Stimulated activated CD8-positive, alpha-beta memory T cell treated with anti-CD3 and anti-CD28 coated beads, Interleukin-15, amount 100 ng/mL, for 4 hours (primary cell): ENCODE data around the gene SHBG.
"Not testable (repeated sequence)": the region's sequence is repeated elsewhere in the genome, so short reads cannot be mapped to it uniquely, and the experiment has no call there.

Experiments used
- DNase-seq, 2 donors: peaks; one replicate each; pipeline ENCODE4 v3.0.0-alpha.2; 2020; ENCODE audit warnings: low read depth in 2 of 2

The SHBG gene

DNA sequence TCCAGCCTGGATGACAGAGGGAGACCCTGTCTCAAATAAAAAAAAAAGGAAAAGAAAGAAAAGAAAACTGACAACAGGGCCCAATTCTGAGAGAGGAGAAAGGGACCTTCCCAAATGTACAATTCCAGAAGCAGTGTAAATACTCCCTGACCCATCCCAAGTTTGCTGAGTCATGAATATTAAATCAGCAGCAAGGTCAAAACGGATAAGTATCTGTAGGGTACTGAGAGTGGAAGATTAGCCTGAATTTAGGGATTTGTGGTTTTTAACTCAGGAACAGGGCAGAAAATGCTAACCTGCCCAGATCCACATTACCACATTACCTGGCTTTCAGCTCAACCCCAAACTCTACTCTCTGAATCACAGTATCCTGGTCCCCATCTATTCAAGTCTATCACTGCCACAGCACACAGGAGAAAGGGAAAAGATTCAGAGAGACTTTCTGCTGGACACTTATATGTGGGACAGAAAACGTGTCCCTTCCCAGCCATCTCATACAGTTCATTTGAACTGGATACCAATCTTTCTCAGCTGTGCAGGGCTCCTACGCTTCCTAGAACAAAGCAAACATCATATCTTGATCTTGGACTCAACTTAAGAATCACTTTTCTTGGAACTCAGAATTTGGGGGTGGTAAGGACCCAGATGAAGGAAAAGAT, 18.2 kb upstream of the SHBG start:
- no peak for DNase-seq

DNA sequence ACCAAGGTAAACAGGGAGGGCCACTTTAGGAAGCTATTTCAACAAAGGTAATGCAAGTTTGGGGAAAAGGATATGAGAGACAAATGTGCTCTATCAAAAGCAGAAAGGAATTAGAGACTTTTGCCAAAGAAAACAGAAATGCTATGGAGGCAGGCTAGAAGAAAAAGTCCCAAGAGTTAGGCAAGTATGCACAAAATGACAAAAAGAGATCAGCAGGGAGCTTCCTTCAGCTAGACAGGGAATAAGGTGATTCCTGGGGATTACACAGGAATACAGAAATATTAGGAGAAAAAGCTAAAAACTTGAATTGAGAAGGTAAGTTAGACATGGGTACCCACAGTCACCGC, 17.7 kb upstream of the SHBG start:
- no peak for DNase-seq

DNA sequence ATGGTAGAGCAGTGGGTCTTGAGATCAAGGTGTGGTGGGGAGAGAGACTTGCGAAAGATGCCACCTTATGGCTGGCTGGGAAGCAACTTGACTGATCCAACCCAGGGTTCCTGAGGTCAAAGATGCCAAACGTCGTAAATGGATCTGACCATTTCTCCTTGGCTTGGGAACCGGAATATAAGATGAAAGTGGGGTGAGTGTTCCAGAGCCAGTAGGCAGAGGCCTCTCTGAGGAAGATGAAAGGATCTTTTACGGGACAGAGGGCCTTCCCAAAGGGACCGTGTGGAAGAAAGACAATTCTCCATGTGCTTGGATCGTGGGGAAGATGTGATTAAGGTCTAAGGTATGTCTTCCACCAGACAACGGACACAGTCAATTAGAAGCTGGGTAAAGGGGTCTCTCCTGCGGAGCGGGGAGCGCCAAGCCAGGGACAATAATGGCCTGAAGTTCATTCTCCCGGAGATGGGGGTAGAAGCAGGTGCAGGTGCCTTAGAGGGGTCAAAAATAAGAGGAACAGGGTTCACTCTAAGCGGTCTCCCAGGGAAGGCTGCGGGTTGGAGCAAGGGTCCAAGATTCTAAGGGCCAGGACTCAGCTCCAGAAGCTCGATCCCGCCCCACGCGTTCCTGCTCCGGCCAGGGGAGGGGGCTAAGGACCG, 16.0 kb upstream of the SHBG start:
- DNase-seq = no peak

DNA sequence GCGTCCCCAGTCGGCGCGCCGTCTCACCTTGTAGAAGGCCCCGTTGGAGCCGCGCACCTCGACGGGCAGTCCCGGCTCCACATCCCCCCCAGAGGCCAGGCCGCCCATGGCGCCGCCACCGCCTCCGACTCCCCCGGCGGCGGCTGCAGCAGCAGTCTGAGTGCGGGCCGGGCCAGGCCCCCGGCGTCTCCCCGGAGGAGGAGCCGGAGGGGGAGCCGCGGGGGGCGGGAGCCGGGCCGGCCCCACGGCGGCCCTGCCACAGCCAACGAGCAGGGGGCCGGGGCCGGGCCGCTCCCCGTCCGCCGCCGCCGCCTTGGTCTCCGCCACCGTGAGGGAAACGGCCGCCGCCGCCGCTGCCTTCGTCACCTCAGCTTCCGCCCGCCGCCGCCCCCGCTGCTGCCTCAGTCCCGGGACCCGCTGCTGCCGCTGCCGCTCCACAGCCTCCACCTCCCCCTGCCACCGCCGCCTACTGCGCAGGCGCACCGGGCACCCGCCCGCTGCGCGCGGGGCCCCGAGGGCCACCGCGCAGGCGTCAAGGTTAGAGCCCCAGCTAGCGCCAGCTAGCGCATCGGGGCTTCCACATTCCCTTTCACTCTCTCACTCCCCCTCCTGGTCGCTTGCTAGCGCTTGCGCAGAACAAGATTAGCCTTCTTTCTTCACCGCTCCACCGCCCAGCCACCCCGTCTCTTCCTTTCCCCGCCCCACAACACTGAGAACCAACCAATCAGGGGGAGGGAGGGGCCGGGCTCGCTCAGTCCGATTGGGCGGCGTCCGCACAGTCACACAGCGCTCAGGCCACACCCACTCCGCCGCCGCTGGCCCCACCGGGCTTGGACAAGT, 15.3 kb upstream of the SHBG start, which contains the start of gene FXR2:
TSS of gene FXR2 (minus strand) at position 473 of the 840 bp plus-strand sequence. CDS start at position 108, 365 bp downstream.
- peak; percentile 96 to 98 for DNase-seq

DNA sequence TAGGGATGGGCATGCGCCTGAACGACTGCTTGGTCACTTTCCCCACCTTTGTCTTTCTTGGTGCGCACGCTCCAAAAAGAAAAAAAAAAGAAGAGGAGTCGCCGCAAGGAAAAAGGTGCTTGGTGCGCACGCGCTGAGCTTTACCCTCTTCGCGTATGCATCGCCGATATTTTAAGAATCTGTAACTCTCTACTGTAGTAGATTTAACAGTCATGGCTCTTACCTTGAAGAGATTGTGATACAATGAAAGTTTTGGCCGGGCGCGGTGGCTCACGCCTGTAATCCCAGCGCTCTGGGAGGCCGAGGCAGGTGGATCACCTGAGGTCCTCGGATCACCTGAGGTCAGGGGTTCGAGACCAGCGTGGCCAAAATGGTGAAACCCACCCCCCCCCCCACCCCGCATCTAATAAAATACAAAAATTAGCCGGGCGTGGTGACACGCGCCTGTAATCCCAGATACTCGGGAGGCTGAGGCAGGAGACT, 14.6 kb upstream of the SHBG start:
- DNase-seq = no peak

DNA sequence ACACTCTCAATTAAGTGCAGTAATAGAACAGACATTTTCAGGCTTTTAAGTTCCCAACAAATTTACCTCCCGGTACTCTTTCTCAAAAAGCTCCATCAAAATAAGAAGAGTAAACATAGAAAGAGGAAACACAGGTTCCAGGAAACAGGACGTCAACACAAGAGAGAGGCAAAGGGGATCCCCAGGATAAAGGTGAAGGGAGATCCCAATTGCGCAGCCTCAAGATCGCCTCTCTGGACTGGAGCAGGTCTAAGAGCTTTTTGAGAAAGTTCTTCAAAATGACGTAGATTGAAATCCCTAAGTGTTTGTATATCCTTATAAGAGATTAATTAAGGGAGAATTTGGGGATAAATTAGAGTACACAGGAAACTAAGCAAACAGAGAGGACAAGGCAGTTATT, 11.3 kb upstream of the SHBG start:
- no peak for DNase-seq

DNA sequence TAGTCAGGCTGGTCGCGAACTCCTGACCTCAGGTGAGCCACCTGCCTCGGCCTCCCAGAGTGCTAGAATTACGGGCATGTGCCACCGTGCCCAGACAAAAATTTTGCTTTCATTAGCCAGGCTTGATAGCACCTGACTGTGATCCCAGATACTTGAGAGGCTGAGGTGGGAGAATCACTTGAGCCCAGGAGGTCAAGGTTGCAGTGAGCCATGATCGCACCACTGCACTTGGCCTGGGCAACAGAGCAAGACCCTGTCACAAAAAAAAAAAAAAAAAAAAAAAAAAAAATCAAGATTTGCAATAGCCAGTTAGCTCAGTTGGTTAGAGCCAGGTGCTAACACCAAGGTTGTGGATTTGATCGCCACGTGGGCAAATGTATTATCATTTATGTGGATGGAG, 9.1 kb upstream of the SHBG start:
- DNase-seq = no peak

DNA sequence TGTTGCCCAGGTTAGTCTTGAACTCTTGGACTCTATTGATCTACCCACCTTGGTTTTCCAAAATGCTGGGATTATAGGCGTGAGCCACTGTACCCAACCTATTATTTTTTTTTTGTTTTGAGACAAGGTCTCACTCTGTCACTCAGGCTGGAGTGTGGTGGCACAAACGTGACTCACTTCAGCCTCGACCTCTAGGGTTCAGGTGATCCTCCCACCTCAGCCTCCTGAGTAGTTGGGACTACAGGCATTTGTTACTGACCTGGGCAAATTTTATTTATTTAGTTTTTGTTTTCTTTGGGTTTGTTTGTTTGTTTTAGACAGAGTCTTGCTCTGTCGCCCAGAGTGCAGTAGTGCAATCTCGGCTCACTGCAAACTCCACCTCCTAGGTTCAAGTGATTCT, 6.3 kb upstream of the SHBG start:
- no peak for DNase-seq

DNA sequence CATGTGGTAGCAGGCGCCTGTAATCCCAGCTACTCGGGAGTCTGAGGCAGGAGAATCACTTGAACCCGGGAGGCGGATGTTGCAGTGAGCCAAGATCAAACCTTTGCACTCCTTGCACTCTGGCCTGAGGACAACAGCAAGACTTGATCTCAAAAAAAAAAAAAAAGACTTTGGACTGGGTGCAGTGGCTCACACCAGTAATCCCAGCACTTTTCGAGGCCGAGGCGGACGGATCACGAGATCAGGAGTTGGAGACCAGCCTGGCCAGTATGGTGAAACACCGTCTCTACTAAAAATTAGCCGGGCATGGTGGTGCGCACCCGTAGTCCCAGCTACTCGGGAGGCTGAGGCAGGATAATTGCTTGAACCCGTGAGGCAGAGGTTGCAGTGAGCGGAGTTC, 4.2 kb upstream of the SHBG start:
- DNase-seq = not testable (repeated sequence)

GRCh38 chr17:7626307-7626706, 3.6 kb upstream of the SHBG start:
- no peak for DNase-seq

DNA sequence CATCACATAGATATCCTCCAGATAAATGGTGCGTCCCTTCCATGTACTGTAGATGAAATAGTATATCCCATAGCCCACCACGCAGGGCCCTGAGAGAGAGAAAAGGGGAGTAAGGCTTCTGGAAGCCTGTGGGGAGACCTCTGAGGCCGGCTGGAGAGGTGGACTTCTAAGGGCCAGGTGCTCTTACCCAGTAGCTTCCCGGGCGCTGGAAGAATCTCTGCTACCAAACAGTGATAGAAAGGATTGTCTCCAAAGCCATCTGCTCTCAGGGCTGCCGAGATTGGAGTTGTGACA, 3.0 kb upstream of the SHBG start:
- no peak for DNase-seq

- DNase-seq = peak; percentile 77 to 80
Measured at GRCh38 chr17:7627250-7628121, 2.4 kb upstream of the SHBG start, which contains the start of gene SAT2. Gene SAT2, minus strand, starts transcription at chr17:7627821. Its CDS starts 186 bp downstream, at chr17:7627635.

DNA sequence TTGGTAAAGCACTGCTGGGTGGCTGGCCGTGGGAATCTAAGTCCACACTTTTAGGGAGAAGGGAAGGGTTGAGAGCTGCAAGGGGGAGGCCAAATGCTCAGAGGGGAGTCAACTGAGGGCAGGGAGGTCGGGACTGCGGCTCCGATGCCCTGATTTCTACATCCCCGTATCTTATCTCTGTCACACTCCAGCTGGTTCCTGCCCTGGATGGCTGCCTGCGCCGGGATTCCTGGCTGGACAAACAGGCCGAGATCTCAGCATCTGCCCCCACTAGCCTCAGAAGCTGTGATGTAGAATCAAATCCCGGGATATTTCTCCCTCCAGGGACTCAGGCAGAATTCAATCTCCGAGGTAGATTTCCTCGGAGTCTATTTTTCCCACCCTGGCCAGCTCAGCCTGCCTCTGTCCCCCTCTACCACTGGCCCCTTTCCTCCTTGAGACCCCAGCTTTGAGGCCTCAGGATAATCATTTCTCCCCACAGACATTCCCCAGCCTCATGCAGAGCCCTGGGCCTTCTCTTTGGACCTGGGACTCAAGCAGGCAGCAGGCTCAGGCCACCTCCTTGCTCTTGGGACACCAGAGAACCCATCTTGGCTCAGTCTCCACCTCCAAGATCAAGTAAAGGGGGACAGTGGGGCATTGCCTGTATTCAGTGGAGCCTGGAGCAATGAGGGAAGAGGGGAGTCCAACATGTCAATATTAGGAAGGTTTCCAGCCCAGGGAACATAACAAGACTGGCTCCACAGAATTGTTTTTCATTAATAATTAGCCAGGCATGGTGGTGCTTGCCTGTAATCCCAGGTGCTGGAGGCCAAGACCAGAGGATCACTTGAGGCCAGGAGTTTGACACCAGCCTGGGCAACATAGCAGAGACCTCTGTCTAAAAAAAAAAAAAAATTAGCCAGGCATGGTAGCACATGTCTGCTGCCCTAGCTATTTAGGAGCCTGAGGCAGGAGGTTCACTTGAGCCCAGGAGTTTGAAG, 1.8 kb downstream of the SHBG start:
- DNase-seq = no peak

DNA sequence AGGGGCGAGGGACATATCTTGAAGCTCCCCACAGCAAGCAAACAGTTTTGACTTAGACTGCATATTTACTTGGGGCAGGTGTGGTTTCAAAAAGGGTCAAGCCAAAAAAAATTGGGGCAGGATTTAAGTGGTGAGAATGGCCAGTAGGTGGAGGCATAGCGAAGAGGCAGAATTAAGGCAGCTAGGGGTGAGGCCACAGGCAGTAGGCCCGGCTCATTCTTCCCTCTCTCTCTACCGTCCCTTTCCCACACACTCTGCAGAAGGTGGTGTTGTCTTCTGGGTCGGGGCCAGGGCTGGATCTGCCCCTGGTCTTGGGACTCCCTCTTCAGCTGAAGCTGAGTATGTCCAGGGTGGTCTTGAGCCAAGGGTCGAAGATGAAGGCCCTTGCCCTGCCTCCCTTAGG, 2.6 kb downstream of the SHBG start:
- no peak for DNase-seq

DNA sequence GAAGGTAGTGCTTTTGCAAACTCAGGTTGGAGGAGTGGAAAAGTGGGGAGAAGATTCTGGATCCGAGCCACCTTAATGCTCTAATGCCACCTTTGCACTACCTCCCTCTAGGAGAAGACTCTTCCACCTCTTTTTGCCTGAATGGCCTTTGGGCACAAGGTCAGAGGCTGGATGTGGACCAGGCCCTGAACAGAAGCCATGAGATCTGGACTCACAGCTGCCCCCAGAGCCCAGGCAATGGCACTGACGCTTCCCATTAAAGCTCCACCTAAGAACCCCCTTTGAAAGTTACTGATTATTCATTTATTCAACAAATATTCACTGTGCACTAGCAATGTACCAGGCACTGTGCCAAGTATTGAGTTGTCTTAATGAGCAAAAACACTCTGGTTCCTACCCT, 3.2 kb downstream of the SHBG start:
- DNase-seq = no peak

GRCh38 chr17:7634384-7634783, 4.4 kb downstream of the SHBG start:
- DNase-seq = no peak

GRCh38 chr17:7636163-7636562, 6.2 kb downstream of the SHBG start:
- no peak for DNase-seq

GRCh38 chr17:7640783-7641182, 10.8 kb downstream of the SHBG start:
- DNase-seq = no peak

DNA sequence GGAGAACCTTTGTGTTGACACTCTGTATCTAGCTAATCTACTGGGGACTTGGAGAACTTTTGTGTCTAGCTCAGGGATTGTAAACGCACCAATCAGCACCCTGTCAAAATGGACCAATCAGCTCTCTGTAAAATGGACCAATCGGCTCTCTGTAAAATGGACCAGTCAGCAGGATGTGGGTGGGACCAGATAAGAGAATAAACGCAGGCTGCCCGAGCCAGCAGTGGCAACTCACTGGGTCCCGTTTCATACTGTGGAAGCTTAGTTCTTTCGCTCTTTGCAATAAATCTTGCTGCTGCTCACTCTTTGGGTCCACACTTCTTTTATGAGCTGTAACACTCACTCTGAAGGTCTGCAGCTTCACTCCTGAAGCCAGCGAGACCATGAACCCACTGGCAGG, 11.7 kb downstream of the SHBG start:
- not testable (repeated sequence) for DNase-seq

DNA sequence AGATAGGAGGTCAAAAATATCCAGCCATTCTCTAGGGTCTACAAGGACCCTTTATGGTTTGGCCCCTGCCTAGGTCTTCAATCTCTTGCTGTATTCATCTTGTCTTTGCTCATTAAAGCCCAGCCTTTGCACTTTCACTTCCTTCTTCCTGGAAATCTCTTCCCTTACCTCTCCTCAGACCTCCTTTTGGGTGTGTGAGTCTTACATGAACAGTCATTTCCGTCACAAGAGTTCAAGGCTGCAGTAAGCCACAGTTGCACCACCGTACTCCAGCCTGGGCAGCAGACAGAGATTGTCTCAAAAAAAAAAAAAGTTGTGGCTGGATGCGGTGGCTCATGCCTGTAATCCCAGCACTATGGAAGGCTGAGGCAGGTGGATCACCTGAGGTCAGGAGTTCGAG, 14.8 kb downstream of the SHBG start:
- DNase-seq = no peak

- DNase-seq = no peak
Measured at GRCh38 chr17:7646457-7646856, 16.5 kb downstream of the SHBG start.
